COLO668 (cell line): ENCODE results near the gene FRMD4A.
"Not testable (repeated sequence)": the region's sequence is repeated elsewhere in the genome, so short reads cannot be mapped to it uniquely, and the experiment has no call there.

ENCODE experiments used
- DNase-seq: peaks from one replicate; lab custom pipeline; 2025; ENCODE audit not compliant: unreplicated experiment; lab: John Stamatoyannopoulos, UW

FRMD4A gene

DNA sequence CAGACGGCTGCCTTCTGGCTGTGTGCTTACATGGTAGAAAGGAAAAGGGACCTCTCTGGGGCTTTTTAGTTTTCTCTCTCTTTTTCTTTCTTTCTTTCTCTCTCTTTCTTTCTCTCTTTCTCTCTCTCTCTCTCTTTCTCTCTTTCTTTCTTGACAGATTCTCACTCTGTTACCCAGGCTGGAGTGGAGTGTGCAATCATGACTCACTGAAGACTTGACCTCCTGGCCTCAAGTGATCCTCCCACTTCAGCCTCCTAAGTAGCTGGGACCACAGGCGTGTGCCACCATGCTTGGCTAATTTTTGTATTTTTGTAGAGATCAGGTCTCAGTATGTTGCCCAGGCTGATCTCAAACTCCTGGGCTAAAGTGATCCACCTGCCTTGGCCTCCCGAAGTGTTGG, 409.6 kb downstream of the FRMD4A start:
- not testable (repeated sequence) for DNase-seq

DNA sequence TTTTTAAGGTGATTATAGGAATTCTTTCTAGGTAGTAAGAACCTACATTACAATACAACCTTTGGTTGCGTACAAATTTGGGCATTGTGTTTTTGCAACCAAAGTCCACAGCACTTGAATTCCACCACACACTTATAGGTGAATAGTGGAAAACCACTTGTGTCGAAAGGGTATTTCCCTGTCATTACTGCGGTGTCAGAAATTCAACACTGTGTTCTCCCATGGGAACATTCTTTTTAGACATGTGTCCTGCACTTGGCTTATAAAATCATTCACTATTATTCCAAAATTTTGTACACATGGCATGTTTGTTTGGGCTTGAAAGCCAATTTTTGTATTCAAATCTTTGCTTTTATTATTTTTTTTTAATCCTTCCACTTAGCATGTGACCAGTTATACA, 410.3 kb downstream of the FRMD4A start:
- no peak for DNase-seq

DNA sequence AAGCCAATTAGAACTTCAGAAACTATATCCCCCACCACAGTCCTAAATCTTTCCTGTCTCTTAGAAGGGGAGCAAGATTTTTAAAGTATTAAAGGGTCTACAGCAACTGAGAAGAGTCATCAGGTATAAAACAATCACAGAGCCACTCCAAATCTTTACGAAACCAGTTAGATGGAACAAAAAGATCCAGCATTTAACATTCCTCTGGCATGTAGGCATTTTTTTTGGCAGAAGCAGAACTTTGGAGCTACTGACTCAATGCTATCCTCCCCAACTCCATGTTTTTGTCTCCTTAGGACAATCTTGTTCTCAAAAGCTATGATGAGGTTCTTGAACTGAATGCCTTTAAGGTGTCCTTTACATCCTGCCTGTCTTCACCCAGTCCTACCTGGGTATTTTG, 410.7 kb downstream of the FRMD4A start:
- no peak for DNase-seq

DNA sequence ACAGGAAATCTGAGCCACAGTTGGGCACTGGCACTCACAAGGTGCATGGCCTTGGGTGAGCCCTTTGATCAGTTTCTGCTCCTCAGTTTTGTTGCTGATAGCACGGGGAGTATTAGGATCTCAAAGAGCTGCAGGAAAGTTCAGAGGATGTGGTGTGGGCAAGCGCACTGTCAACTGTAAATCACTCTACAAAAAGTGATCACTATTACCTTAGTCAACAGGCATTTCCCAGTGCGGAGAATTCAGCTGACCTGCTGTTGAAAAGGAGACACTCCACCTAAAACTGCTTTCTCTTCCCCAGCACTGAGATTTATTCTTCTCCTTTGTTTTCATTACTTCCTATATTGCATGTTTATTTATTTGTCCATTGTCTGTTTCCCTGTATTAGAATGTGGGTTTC, 412.9 kb downstream of the FRMD4A start:
- no peak for DNase-seq

DNA sequence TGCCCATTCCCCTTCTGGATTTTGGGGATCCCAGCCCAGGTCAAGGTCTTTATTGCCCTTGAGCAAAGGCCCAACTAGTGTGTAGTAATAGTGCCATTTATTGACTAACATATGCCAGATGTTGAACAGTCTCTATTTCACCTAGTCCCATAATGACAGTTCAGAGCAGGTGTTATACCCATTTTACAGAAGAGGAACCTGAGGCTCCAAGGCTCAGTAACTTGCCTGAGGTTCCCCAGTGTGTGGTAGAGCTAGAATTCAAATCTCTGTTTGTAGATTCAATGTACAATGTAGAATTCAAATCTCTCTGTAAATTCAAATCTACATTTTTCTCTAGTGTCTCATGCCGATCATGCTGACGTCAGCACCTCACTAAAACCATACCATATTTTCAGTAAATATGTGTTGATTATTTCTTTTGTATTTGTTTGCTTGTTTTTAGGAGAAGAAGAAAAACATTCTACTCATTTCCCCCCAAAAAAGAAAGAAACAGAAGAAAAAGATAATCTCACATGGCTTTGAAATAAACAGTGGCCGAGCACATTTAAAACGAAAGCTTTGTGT, 414.3 kb downstream of the FRMD4A start:
- DNase-seq, result no peak

DNA sequence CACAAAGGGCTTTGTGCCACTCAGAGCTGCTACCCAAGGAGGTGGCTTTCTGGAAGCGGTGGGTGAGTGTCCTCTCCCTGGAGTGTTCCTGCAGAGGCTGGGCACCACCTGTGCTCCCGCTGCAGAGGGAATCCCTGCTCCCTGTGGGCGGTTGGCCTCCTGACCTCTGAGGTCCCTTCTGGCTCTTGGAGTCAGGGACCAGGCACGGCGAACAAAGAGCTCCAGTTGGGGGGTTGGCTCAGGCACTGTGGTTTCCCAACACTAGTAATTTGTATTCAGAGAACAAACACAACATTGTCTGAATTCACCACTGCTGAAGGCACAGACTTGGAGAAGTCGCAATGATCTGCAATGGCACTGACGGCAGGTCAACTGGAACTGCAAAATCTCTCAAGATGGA, 415.0 kb downstream of the FRMD4A start:
- no peak for DNase-seq

DNA sequence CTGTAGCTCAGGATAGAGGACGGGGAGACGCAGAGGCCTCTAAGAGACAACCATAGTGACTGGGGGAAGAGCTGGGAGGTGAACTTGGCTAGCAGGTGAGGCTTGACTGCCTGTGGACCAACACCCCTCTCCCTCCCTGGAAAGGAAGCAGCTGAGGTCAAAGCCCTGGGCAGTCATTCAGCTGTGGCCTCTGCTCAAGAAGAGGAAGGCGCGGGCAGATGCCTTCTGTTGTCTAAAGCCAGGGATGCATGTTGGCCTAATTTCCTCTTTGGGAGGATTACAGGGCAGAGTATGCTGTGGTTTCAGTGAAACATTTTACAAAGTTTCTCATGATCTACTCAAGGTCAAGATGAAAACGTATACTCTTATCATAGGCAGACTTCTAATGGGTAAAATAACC, 416.8 kb downstream of the FRMD4A start:
- DNase-seq, result no peak

DNA sequence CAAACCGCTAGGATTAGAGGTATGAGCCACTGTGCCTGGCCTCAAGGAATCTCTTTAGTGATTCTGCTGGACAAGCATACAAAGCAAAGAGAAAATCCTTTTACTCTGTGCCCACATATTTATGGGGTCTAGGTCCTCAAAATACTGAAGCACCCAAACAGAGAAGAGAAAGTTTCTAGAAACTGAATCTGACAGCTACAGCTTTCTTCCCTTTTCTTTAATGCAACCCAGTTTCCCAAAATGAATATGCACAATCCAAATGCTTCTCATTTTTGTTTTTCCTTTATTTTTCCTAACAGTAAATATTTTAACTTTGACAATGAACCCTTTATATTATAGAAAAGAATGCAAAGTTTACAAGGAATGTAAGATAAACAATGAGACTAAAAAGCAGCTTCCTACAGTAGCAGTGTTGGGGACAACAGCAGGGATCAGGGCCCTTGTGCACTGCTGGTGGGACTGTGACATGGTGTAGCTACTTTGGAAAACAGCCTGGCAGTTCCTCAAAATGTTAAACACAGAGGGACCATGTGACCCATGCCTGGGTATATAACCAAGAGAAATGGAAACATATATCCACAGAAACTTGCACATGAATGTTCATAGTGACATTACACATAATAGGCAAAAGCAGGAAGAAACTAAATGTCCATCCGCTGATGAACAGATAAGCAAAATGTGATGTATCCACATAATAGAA, 418.8 kb downstream of the FRMD4A start:
- no peak for DNase-seq

DNA sequence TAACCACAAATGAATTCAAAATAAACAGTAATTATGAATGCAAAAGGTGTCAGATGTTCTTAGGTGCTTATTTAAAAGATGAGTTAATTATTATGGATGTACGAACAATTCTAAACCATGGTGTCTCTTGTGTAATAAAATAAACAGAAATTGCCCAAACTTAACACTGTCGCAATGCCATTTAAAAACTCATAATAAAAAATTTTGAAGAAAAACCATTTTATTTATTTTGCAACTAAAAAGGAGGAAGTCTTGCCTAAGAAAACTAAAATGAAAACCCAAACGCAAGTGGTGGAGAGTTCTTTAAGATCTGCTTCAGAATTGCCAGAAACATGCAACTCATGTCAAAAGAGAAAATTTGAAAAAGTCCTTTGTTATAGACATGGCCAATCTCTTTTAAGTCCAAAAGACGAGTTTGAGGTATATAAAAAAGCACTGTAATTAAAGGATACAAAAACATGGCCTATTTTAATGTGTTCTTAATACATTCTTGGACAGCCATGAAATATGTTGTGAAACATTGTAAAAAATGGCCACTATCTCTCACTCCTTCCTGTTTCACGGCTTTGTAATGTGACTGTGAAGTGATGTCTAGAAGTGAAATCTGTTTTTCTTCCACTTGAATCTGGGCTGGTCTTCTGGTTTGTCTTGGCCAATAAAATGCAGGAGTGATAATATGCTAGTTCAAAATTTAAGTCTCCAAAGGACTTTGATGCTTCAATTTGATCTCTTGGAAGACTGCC, 421.0 kb downstream of the FRMD4A start:
- DNase-seq, result no peak

DNA sequence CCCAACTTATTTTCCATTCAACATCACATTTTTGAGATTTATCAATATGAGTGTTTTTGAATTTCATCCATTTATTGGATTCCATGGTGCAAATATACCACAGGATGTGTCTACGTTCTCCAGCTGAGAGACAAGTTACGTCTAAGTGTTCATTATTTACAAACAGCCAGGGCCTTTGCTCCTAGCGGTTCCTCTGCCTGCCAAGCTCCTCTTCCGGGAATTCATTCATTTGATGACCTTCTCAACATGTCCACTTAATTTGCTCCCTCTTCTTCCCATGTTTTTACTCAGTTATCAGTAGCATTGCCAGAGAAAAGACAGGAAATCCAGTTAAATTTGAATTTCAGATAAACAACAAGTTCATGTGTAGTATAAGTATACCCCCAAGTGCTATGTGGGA, 422.2 kb downstream of the FRMD4A start:
- DNase-seq, result no peak

DNA sequence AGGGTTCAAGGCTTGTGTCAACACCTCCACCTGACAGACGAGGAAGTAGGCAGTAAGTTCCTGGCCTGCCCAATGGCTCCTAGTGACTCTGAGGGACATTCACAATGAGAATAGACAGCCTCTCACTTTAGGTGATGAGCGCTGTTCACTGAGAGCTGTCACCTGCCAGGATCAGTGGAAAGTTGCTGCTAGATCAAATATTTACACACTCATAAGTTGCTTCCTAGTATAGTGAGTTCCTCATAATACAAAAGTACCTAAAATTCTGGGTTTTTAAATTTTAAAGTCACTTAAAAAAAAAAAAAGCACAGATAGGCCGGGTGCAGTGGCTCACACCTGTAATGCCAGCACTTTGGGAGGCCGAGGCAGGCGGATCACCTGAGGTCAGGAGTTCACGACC, 423.2 kb downstream of the FRMD4A start:
- DNase-seq, result no peak

DNA sequence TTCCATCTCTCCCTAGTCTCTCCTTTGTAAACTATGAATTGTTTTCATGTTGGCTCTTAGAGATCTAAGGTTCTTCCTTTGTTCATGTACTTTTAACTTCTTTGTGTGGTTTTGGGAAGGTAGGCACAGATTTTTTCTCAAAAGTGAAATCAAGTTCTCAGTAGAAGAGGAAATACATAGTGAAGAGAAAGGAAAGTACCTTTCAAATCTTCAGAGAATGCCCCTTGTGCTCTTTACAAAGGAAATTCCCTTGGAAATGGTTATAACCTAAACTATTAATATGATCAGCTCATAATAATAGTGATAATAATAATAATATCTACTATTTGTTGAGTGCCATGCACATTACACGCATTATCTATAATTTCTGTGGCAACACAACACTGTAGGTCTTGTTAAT, 425.4 kb downstream of the FRMD4A start:
- DNase-seq, result no peak

DNA sequence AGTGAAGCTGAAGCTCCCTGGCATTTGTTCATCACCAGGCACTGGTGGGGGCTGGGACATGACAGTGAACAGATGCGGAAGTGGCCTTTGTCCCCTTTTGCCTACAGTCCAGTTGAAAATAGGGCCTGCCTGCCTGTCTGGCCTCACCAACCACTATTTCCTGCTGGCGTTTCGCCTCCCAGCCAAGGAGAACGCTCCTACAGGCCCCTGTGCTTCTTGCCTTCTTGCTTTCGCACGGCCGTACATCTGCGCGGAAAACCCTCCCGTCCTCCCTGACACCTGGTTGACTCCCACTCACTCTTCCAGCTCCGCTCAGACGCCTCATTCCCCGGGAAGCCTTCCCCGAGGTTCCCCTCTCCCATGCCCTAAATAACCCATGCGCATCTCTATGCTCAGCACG, 426.7 kb downstream of the FRMD4A start:
- DNase-seq, result no peak

DNA sequence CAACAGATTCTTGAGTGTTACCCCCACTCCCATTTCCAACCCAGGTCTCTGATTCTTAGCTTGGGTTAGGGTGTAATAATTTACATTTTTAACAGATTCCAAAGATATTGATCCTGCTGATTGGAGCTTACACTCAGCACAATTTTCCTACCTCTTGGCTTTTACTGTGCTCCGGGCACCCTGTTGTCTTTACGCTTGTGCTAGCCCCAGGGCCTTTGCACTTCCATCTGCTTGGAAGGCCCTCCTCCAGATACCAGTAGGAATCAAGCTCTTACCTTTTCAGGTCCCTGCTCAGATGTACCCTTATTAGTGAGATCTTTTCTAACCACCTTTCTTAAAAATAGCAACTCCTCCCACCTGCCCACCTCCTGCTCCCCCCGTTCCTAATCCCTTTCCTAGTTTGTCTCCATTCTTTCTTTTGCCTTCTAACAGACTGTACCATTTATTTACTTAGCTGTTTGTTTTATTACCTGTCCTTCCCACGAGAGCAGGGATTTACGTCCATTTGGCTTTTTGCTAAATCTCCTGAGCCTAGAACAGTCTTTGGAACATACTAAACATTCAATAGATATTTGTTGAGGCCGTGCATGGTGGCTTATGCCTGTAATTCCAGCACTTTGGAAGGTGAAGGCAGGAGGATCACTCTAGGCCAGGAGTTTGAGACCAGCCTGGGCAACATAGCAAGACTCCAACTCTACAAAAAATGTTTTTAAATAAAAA, 427.7 kb downstream of the FRMD4A start:
- DNase-seq, result no peak

DNA sequence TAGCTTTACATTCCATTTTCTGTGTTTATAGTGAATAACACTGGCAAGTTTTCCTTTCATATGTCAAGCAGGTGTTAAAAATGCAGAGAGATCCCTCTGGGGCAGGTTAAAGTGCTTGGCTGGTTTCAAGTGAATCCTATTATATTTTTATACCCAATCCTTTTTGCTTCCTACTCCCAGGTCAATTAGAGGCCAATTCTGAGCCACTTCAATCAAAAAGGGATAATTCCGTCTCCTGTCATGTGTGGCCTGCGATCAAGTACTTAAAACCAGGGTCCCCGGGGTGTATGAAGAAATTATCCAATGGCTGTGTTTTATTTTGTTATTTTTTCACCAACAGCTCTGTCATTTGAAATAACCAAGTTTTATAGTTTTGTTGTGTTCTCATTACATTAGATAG, 430.8 kb downstream of the FRMD4A start:
- no peak for DNase-seq

DNA sequence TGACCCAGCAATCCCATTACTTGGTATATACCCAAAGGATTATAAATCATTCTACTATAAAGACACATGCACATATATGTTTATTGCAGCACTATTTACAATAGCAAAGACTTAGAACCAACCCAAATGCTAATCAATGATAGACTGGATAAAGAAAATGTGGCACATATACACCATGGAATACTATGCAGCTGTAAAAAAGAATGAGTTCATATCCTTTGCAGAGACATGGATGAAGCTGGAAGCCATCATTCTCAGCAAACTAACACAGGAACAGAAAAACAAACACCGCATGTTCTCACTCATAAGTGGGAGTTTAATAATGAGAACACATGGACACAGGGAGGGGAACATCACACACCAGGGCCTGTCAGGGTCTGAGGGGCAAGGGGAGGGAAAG, 434.6 kb downstream of the FRMD4A start:
- DNase-seq, result not testable (repeated sequence)

DNA sequence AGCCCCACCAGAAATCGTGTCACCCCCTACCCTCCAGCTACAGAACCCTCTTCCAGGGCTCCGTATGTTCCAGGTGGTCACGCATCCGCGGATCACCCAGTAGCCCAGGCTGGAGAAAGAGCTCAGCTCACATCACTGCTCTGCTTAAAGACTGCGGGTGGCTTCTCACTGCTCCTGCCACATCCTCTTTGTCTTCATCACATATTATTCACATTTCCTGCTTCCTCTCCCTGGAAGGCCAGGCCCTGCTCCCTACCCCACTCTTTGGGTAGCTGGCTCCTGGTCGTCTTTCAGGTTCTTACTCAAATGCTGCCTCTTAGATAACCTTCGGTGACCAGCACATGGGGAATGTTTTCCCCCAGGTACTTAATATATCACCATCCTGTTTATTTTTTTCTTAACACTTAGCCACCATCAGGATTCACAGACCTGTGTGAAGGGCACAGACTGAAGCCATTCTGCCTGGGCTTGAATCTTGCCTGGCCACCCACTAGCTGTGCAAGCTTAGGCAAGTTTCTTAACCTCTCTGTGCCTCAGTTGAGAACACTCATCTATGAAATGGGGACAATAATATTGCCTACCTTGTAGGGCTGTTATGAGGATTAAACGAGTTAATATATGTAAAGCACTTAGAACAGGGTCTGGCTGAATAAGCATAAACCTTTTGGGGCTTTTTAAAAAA, 436.2 kb downstream of the FRMD4A start:
- DNase-seq, result no peak

DNA sequence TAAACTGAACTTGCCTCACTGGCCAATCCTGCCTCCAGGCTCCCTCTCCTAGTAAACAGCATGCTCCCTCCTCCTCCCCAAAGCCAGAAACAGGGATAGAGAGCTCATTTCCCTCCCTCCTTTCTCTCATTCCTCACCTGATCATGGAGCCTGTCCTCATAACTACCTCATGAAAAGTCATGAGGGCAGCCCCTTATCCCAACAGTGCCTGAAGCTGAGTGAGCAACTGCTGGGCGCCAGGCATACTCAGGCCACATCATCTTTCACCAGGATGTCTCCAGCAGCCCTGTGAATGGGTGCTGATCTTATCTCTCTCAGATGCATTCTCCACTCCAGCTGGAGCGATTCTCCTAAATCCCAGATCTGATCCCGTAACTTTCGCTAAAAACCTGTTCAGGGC, 436.8 kb downstream of the FRMD4A start:
- no peak for DNase-seq

DNA sequence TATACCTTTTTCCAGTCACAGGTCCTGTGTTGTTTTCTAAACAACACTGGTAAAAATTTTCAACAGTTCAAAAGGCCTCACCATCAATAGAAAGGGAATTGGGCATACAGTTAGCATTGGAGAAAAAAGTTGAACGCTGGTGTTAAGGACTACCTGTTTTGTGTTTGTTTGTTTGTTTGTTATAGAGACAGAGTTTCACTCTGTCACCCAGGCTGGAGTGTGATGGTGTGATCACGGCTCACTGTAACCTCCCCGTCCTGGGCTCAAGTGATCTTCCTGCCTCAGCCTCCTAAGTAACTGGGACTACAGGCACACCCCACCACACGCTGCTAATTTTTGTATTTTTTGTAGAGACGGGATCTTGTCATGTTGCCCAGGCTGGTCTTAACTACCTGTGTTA, 437.9 kb downstream of the FRMD4A start:
- DNase-seq, result no peak

DNA sequence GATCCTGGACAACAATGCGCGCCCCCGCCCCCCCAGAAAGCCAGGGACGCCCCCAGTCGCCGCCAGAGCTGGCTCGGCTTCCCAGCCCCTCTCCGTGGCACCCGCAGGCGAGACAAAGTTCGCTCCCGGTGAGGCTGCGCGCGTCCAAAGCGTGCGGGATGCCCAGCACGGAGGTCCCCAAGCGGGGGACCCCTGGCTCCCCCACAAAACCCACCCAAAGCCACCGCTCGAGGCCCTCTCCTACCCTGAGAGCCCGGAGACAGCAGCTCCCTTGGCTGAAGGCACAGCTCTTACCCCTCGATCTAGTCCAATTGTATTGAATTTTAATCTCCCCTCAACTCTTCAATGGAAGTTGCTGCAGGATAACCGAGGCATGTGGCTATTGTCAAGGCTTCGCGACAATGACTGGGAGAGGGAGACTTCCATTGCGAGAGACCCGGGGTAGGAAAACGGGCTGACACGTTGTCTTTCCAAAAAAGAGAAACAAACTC, 438.7 kb downstream of the FRMD4A start:
- DNase-seq, result no peak
